DND-41 (cell line): ENCODE measurements around the gene GDI1.

ENCODE experiments used
- CTCF ChIP-seq: IDR thresholded peaks from 2 replicates; pipeline ENCODE4 v1.5.1; 2012; ENCODE audit warnings: borderline replicate concordance, low read length, moderate library complexity, mild to moderate bottlenecking; ENCODE audit not compliant: poor library complexity, severe bottlenecking; ENCODE audit errors: extremely low read depth
- EZH2 ChIP-seq: IDR thresholded peaks from 3 replicates; pipeline ENCODE4 v1.6.1; 2012; ENCODE audit warnings: borderline replicate concordance, low read depth, mild to moderate bottlenecking, moderate library complexity, low read length, inconsistent platforms; ENCODE audit not compliant: severe bottlenecking

GRCh38 chrX:154463611-154464220 is 26.8 kb downstream of the GDI1 start:
- TF ChIP-seq CTCF (no peak), EZH2 (no peak)
